Measurements from ENCODE around the gene PIEZO1.

The PIEZO1 gene

DNA sequence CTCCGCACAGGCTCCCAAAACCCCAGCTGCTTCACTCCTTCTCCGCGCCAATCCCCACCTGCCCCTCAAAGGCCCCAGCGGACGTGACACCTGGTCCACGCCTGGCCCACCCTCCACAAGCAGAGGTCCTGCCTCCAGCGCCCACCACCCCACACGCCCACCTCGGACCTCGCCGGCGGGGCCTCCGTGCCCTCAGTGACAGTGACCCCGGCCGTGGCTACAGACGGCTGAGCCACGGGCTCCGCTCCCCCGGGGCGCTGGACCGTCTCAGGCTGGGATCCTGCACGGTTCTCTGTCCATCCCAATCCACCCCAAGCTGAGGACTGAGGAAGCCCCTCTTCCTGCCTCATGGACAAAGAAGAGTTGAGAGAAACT, 25.1 kb downstream of the PIEZO1 start:
- Histone ChIP-seq H3K36me3 (ENCODE audit: control insufficient read depth in 1 of 2, insufficient read depth in 2 of 2, low read length in 2 of 2) (no peaks in the 10 kb centered on the region), H3K4me3 (ENCODE audit: low read depth in 1 of 2, low read length in 2 of 2) (no peak overlapping the region), H3K27me3 (ENCODE audit: control insufficient read depth in 1 of 2, insufficient read depth in 2 of 2, low read length in 2 of 2) (no peaks in the 10 kb centered on the region), H3K4me1 (ENCODE audit: control insufficient read depth in 1 of 2, insufficient read depth in 2 of 2, low read length in 2 of 2) (peaks cover 24 to 34% of the 10 kb centered on the region in 2 donors), H3K9ac (ENCODE audit: low read depth in 1 of 2, low read length in 2 of 2) (peak overlapping the region in 1 of 2 donors; percentile 9), H3K27ac (ENCODE audit: low read depth, low read length) (no peak overlapping the region), H3K9me3 (ENCODE audit: control insufficient read depth in 1 of 2, low read length in 2 of 2) (no peaks in the 10 kb centered on the region)

DNA sequence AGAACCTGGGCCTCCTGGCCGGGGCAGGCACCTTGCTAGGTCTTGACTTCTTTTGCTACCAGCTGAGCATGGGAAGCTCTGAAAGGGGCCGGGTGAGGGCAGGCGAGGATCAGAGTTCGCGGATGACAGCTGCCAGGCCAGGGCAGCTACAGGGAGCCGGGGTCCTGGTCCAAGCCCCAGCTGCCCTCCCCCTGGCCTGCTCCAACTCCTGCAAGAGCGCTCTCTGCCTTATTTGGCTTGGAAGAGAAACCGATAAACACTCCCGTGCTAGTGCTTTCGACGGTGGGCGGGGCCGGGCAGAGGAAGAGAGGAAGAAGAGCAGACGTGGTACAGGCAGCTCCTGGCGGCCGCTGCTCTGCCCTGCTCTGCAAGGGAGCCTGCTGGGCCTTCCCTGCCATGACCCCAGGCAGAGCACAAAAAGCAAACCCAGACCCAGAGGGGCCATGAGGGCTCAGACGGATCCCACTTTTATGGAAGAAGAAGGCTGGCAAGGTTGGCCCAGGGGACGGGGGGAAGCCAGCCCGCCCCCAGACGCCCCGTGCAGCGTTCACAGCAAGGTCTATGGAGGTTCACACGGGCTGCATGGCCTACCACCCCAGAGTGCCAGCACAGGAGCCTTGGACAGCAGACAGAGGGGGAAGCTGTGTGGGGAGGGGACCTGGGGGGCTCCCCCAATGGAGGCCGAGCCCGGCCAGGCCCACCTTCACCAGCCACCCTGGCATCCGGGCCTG, 25.6 kb downstream of the PIEZO1 start:
- Histone ChIP-seq H3K4me3 (ENCODE audit: low read depth in 1 of 2, low read length in 2 of 2) (no peak overlapping the region), H3K4me1 (ENCODE audit: control insufficient read depth in 1 of 2, insufficient read depth in 2 of 2, low read length in 2 of 2) (peaks cover 24 to 34% of the 10 kb centered on the region in 2 donors), H3K27me3 (ENCODE audit: control insufficient read depth in 1 of 2, insufficient read depth in 2 of 2, low read length in 2 of 2) (no peaks in the 10 kb centered on the region), H3K27ac (ENCODE audit: low read depth, low read length) (peak overlapping the region; percentile 26), H3K9me3 (ENCODE audit: control insufficient read depth in 1 of 2, low read length in 2 of 2) (no peaks in the 10 kb centered on the region), H3K36me3 (ENCODE audit: control insufficient read depth in 1 of 2, insufficient read depth in 2 of 2, low read length in 2 of 2) (no peaks in the 10 kb centered on the region), H3K9ac (ENCODE audit: low read depth in 1 of 2, low read length in 2 of 2) (no peak overlapping the region)

DNA sequence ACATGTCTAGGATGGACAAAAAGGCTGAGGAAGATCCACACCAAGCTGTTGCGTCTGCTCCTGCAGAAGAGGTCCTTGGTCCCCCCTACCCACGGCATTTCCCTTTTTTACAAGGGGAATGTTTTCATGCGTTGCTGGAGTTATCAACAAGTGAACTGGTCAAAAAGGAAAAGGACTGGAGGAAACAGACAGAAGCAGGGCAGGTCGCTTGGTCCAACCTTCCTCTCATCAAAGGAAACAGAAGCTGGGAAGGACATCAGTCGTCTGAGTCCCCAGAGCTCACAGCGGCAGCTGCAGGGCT, 26.1 kb downstream of the PIEZO1 start:
- Histone ChIP-seq H3K27ac (ENCODE audit: low read depth, low read length) (peak overlapping the region; percentile 26), H3K4me1 (ENCODE audit: control insufficient read depth in 1 of 2, insufficient read depth in 2 of 2, low read length in 2 of 2) (peaks cover 24 to 32% of the 10 kb centered on the region in 2 donors), H3K4me3 (ENCODE audit: low read depth in 1 of 2, low read length in 2 of 2) (no peak overlapping the region), H3K27me3 (ENCODE audit: control insufficient read depth in 1 of 2, insufficient read depth in 2 of 2, low read length in 2 of 2) (no peaks in the 10 kb centered on the region), H3K9ac (ENCODE audit: low read depth in 1 of 2, low read length in 2 of 2) (no peak overlapping the region), H3K36me3 (ENCODE audit: control insufficient read depth in 1 of 2, insufficient read depth in 2 of 2, low read length in 2 of 2) (no peaks in the 10 kb centered on the region), H3K9me3 (ENCODE audit: control insufficient read depth in 1 of 2, low read length in 2 of 2) (no peaks in the 10 kb centered on the region)

DNA sequence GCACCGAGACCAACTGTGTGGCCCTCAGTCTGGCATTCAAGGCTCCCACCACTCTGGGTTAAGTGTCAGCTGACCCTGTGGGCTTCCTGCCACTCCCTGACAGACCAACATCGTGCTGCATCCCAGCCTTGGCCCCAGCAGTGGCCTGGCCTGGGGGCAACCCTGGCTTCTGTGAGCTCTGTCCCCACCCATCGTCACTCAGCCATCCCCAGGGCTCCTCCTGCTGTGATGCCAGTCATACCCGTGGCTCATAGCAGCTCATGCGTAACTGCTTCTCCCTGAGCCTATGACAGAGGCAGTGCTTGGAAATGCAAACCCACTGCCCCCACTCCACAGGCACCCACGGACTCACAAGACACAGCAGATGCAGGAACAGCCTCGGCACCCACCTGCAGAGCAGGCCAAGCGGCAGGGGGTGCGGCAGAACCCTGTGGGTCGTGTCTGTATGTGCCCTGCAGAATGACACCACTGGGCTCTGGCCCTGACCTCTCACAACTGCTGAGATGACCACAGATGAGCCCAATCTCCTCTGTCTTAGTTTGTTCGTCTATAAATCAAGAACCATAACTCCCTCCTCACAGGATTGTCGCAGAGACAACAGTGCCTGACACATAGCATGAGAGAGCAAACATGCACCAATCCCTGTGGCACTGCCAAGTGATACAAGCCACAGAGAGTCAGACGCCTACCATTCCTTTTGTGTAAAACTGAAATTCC, 26.6 kb downstream of the PIEZO1 start:
- no peaks in the 10 kb centered on the region for H3K36me3 ChIP-seq (ENCODE audit: control insufficient read depth in 1 of 2, insufficient read depth in 2 of 2, low read length in 2 of 2)
- no peak overlapping the region for H3K9ac ChIP-seq (ENCODE audit: low read depth in 1 of 2, low read length in 2 of 2)
- H3K27ac ChIP-seq (ENCODE audit: low read depth, low read length): no peak overlapping the region
- no peaks in the 10 kb centered on the region for H3K9me3 ChIP-seq (ENCODE audit: control insufficient read depth in 1 of 2, low read length in 2 of 2)
- H3K4me1 ChIP-seq (ENCODE audit: control insufficient read depth in 1 of 2, insufficient read depth in 2 of 2, low read length in 2 of 2): peaks cover 24 to 27% of the 10 kb centered on the region in 2 donors
- H3K27me3 ChIP-seq (ENCODE audit: control insufficient read depth in 1 of 2, insufficient read depth in 2 of 2, low read length in 2 of 2): no peaks in the 10 kb centered on the region
- H3K4me3 ChIP-seq (ENCODE audit: low read depth in 1 of 2, low read length in 2 of 2): no peak overlapping the region

DNA sequence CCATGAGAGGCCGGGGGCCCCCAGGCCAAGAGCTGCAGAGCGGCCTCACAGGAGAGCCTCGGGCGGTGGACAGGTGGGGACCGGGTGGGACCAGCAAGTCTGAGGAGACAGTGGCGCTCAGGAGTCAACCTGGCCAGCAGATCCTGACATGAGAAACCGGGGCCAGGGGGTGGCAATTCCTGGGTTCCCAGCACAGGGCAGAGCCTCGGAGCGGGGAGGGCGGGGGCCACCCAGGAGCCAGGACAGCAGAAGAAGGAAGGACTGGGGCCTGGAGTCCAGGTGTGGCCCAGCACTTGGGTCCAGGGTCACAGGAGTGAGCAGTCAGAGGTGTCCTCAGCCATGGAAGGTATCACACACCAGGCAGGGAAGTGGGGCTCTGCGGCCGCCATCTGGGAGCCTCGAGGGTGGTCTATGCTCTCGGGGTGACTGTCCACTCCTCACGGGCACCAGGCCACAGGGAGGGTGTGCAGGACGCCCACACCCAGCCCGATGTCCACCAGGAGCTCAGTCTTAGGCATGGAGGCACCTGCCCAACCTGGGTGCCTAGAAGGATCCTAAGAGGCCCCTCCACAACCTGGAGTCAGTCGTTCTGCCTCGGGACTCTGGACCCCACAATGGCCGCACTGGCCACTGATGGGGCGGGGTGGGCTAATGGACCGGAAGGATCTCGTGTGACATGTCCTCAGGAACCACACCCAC, 29.1 kb downstream of the PIEZO1 start:
- H3K4me1 ChIP-seq (ENCODE audit: control insufficient read depth in 1 of 2, insufficient read depth in 2 of 2, low read length in 2 of 2): peaks cover 22 to 24% of the 10 kb centered on the region in 2 donors

DNA sequence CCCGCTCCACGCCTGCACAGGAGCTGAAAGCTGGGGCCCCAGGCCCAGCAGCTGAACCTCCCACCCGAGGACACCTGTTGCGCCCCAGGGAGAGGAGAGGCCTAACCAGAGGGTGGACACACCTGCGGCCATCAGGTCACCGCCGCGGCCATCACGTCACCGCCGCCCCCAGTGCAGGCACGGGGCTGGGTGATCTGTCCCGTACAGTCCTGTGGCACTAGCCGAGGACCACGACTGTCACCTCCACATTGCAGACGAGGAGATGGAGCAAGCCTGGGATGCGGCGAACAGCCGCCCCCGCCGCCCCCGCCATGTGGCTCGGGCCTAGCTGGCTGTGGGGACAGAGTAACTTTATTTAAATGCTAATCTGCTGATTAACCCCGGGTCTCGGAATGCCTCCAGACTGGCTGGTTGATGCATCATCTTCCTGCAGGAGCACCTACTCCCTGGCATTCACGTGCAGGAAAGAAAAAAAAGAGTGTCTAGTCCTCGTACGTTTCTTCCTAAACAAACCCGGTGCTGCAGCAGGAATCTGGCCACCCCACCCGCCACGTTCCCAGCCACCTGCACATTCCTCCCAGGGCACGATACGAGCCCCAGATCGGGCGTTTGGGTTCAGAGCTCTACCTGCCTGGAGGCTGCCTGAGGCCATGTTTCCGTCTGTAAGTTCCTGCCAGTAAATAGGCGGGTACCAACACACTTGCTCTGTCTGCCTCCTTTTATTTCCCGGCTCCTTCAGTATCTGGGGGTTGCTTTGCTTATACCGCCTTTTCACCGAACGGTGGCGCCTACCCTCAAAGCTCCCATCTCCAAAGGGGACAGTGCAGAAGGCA, 29.9 kb downstream of the PIEZO1 start:
- no peak overlapping the region for H3K27ac ChIP-seq (ENCODE audit: low read depth, low read length)
- H3K36me3 ChIP-seq (ENCODE audit: control insufficient read depth in 1 of 2, insufficient read depth in 2 of 2, low read length in 2 of 2): no peaks in the 10 kb centered on the region
- no peaks in the 10 kb centered on the region for H3K27me3 ChIP-seq (ENCODE audit: control insufficient read depth in 1 of 2, insufficient read depth in 2 of 2, low read length in 2 of 2)
- H3K9ac ChIP-seq (ENCODE audit: low read depth in 1 of 2, low read length in 2 of 2): no peak overlapping the region
- H3K4me3 ChIP-seq (ENCODE audit: low read depth in 1 of 2, low read length in 2 of 2): no peak overlapping the region
- H3K9me3 ChIP-seq (ENCODE audit: control insufficient read depth in 1 of 2, low read length in 2 of 2): no peaks in the 10 kb centered on the region
- peaks cover 15 to 22% of the 10 kb centered on the region in 2 donors for H3K4me1 ChIP-seq (ENCODE audit: control insufficient read depth in 1 of 2, insufficient read depth in 2 of 2, low read length in 2 of 2)

More for the DNA sequence above, 29.1 kb downstream of the PIEZO1 start:
- H3K27ac ChIP-seq (ENCODE audit: low read depth, low read length): no peak overlapping the region
- no peak overlapping the region for H3K9ac ChIP-seq (ENCODE audit: low read depth in 1 of 2, low read length in 2 of 2)
- H3K27me3 ChIP-seq (ENCODE audit: control insufficient read depth in 1 of 2, insufficient read depth in 2 of 2, low read length in 2 of 2): no peaks in the 10 kb centered on the region
- no peak overlapping the region for H3K4me3 ChIP-seq (ENCODE audit: low read depth in 1 of 2, low read length in 2 of 2)
- H3K9me3 ChIP-seq (ENCODE audit: control insufficient read depth in 1 of 2, low read length in 2 of 2): no peaks in the 10 kb centered on the region
- H3K36me3 ChIP-seq (ENCODE audit: control insufficient read depth in 1 of 2, insufficient read depth in 2 of 2, low read length in 2 of 2): no peaks in the 10 kb centered on the region

GRCh38 chr16:88754109-88754911, 30.7 kb downstream of the PIEZO1 start:
- no peaks in the 10 kb centered on the region for H3K27me3 ChIP-seq (ENCODE audit: control insufficient read depth in 1 of 2, insufficient read depth in 2 of 2, low read length in 2 of 2)
- H3K9me3 ChIP-seq (ENCODE audit: control insufficient read depth in 1 of 2, low read length in 2 of 2): no peaks in the 10 kb centered on the region
- H3K4me3 ChIP-seq (ENCODE audit: low read depth in 1 of 2, low read length in 2 of 2): no peak overlapping the region
- H3K27ac ChIP-seq (ENCODE audit: low read depth, low read length): no peak overlapping the region
- no peak overlapping the region for H3K9ac ChIP-seq (ENCODE audit: low read depth in 1 of 2, low read length in 2 of 2)
- H3K36me3 ChIP-seq (ENCODE audit: control insufficient read depth in 1 of 2, insufficient read depth in 2 of 2, low read length in 2 of 2): no peaks in the 10 kb centered on the region
- peaks cover 8 to 15% of the 10 kb centered on the region in 2 donors for H3K4me1 ChIP-seq (ENCODE audit: control insufficient read depth in 1 of 2, insufficient read depth in 2 of 2, low read length in 2 of 2)

DNA sequence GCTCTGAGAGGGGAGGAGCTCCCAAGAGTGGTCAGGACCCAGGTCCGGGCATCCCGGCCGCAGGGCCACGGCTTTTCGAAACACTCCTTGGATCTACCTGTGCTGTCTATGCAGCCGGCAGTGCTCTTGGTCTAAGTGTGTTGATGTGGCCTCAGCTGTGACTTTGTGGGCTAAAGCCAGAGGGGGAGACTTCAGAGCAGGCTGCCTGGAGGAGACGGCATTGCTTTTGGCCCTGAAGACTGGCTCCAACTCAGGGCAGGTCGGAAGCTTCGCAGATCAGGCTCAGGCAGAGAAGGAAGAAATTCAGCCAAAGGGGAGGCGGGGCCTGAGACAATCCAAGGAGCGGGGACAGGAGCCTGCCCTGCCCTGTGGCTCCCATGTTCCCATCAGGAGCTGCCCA, 31.4 kb downstream of the PIEZO1 start:
- Histone ChIP-seq H3K36me3 (ENCODE audit: control insufficient read depth in 1 of 2, insufficient read depth in 2 of 2, low read length in 2 of 2) (no peaks in the 10 kb centered on the region), H3K27ac (ENCODE audit: low read depth, low read length) (no peak overlapping the region), H3K9ac (ENCODE audit: low read depth in 1 of 2, low read length in 2 of 2) (no peak overlapping the region), H3K4me1 (ENCODE audit: control insufficient read depth in 1 of 2, insufficient read depth in 2 of 2, low read length in 2 of 2) (peaks cover 2 to 8% of the 10 kb centered on the region in 2 donors), H3K9me3 (ENCODE audit: control insufficient read depth in 1 of 2, low read length in 2 of 2) (no peaks in the 10 kb centered on the region), H3K4me3 (ENCODE audit: low read depth in 1 of 2, low read length in 2 of 2) (no peak overlapping the region), H3K27me3 (ENCODE audit: control insufficient read depth in 1 of 2, insufficient read depth in 2 of 2, low read length in 2 of 2) (no peaks in the 10 kb centered on the region)

- Histone ChIP-seq H3K27me3 (ENCODE audit: control insufficient read depth in 1 of 2, insufficient read depth in 2 of 2, low read length in 2 of 2) (no peaks in the 10 kb centered on the region), H3K4me3 (ENCODE audit: low read depth in 1 of 2, low read length in 2 of 2) (no peak overlapping the region), H3K27ac (ENCODE audit: low read depth, low read length) (no peak overlapping the region), H3K4me1 (ENCODE audit: control insufficient read depth in 1 of 2, insufficient read depth in 2 of 2, low read length in 2 of 2) (peaks cover 0 to 4% of the 10 kb centered on the region in 2 donors), H3K36me3 (ENCODE audit: control insufficient read depth in 1 of 2, insufficient read depth in 2 of 2, low read length in 2 of 2) (no peaks in the 10 kb centered on the region), H3K9me3 (ENCODE audit: control insufficient read depth in 1 of 2, low read length in 2 of 2) (no peaks in the 10 kb centered on the region), H3K9ac (ENCODE audit: low read depth in 1 of 2, low read length in 2 of 2) (no peak overlapping the region)
Observed at GRCh38 chr16:88753191-88753590, 31.8 kb downstream of the PIEZO1 start.
